Measurements from ENCODE around the gene DNHD1. TPM values are rescaled to one million over a fixed set of nuclear protein-coding genes. Genes with fewer than 3 reads are reported as not detected.
A peak's percentile ranks its signal among the peaks of the same experiment; 100 is the strongest.
"Not testable (repeated sequence)": the region's sequence is repeated elsewhere in the genome, so short reads cannot be mapped to it uniquely, and the experiment has no call there.

The DNHD1 gene
- total RNA-seq, 1 donor from 2014 or later = 1.3 TPM

DNA sequence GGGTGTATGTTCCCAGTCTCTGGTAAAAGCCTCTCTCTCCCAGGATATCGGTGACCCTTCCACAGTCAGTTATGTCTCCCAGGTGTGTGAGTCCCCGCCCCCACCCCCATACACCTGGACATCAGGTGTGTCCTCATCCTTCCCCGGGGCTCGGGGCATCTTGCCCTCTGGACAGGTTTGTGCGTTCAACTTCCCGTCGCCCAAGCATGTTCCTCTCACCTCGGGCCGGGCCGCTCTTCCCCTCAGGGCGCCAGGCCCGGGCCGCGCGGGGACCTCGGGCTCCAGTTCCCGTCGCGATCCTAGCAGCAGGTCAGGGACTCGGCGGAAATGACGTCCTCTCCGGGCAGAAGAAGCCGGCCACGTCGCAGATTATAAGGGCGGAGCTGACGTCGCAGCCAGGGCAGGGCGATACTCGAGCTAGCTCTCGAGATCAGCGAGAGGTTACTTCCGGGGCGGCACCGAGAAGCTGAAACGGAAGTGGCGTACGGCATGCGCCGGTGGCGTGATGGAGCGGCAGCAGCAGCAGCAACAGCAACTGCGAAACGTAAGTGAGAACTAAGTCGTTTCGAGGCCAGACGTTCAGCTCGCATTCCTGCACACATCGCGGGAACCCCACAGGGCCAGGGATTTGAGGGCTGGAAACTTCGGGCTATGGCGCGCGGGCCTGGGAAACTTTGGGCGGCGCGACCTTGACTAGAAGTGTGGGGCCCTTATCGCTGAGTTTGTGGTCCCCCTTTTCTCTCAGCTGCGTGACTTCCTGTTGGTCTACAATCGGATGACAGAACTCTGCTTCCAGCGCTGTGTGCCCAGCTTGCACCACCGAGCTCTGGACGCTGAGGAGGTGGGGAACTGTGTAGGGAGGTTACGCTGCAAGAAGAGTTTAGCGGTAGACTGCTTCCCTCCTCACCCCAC is 15.8 kb upstream of the DNHD1 start, which contains the start of the genes ARFIP2 and TIMM10B:
Gene ARFIP2 (minus strand): TSS at position 320 of the 912 bp plus-strand sequence. CDS start 910 bp downstream, outside the sequence.
Gene TIMM10B (plus strand): TSS at position 490 of the 912 bp plus-strand sequence. CDS start 16 bp downstream, at position 506.
- DNase-seq (ENCODE audit: low read depth in 2 of 2) = peak; percentile 96 to 99

DNA sequence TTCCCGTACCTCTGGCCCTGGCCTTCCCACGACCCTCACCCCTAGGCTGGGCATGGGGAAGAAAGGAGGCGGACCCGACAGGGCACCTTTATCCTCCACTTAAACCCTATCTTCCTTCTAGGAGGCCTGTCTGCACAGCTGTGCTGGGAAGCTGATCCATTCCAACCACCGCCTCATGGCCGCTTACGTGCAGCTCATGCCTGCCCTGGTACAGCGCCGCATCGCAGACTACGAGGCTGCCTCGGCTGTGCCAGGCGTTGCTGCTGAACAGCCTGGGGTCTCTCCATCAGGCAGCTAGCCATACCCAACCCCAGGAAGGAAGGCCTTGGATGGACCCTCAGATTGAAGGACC is 15.2 kb upstream of the DNHD1 start:
- peak in 1 of 2 donors; percentile 27 for DNase-seq (ENCODE audit: low read depth in 2 of 2)

DNA sequence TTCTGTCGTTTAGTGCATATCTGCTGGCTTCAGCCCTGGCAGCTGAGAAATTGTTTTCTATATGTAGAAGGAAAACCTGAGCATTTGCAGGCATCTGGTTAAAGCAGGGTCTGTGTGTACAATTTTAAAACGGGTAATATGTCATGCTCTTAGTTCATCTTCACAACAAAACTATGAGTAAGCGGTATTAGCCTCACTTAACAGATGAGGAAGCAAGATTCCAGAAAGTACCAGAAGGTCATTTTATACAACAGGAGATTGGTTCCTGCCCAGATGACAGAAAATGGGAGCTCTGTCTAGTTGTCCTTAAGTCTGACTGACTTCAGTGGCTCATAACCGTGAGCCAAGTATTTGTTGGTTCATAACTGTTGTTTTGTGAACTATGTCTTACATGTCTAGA is 14.6 kb upstream of the DNHD1 start:
- no peak for DNase-seq (ENCODE audit: low read depth in 2 of 2)

DNA sequence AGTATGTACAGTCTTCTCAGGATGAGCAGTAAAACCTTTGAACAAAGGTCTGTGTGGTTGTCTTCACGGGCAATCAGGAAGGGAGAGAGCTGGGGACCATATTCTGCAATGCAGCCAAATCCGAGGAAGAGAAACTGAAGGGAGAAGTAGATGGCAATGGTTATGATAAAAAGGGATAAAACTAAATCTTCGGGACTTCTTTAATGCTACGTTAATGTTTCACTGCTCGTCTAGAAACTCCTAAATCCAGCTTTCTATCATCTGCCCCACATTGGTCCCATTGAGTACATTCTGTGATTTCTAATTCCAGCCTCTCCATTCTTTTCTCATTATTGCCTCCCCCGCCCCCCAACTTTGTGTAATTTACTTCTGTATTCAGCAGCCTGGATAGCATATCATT is 14.1 kb upstream of the DNHD1 start:
- no peak for DNase-seq (ENCODE audit: low read depth in 2 of 2)

DNA sequence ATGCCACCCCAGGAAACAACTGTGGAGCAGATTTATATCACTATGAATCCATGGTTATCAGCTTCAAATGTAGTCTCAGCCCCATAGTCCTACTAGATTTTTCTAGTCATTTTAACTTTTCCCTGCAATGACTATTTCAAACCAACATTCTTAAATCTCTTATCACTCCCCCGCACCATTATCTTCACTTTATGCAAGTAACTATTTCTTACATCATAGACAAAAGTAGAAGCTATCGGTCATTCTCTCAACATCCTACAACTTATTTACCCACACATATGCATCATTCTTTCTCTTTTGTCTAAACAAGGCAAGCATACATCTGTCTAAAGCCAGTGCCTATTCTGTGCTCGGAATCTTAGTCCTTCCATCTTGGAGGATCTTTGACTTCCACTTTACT is 11.4 kb upstream of the DNHD1 start:
- DNase-seq (ENCODE audit: low read depth in 2 of 2) = no peak

DNA sequence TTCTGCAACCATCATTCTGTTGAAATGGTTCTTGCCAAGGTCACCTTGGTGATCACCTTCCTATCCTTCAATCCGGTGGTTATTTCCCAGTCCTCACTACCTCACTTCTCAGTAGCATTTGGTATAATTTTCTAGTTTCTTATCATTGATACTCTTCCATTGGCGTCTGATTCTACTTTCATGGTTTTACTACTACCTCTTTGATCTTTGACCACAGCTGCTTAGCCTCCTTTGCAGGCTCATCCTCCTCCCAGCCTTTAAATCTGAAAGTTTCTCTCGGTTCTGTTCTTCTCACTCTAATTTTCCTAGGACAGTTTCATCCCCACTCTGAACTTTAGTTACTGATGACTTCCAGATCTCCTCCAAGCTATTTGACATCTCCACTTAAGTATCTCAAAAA is 10.8 kb upstream of the DNHD1 start:
- DNase-seq (ENCODE audit: low read depth in 2 of 2) = no peak

DNA sequence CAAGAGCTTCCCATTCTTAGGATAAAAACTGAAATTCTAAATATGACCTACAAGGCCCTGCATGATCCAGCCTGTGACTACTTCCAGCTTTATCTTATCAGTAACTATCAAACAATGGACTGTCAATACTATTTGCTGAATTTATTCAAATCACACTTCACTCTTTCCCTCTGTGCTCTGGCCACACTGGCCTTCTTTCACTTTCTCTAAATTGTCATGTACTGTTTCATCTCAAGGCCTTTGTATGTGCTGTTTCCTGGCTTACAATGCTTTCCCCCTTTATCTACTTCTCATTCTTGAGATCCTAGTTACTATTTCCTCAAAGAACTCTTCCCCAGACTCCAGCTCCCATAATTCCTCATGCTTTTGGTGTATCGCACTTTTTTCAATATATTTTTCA is 10.1 kb upstream of the DNHD1 start:
- DNase-seq (ENCODE audit: low read depth in 2 of 2) = no peak

DNA sequence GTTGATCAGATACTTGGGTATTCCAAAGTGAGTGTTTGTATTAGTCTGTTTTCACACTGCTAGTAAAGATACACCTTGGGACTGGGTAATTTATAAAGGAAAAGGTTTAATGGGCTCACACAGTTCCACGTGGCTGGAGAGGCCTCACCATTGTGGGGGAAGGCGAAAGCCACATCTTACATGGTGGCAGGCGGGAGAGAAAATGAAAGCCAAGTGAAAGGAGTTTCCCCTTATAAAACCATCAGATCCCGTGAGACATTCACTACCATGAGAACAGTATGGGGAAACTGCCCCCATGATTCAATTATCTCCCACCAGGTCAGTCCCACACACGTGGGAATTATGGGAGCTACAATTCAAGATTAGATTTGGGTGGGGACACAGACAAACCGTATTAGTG is 8.7 kb upstream of the DNHD1 start:
- DNase-seq (ENCODE audit: low read depth in 2 of 2) = no peak

DNA sequence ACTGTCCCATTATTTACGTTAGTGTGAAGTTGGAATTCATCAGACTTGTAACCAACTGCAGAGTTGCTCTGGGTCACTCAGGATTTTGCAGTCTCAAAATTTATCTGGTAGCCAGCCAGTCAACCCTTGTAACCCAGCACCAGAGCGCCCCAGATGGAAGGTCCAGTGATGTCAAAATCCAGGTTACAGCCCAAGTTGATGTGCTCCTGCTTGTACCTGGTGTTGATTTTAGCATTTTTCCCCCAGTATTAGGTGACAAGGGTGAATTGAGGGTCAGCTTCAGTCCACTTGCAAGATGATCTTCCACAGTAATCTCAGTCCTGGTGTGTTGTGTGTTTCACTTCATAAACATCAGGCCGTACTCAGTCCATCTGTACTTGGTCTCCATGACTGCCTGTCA is 8.3 kb upstream of the DNHD1 start:
- no peak for DNase-seq (ENCODE audit: low read depth in 2 of 2)

DNA sequence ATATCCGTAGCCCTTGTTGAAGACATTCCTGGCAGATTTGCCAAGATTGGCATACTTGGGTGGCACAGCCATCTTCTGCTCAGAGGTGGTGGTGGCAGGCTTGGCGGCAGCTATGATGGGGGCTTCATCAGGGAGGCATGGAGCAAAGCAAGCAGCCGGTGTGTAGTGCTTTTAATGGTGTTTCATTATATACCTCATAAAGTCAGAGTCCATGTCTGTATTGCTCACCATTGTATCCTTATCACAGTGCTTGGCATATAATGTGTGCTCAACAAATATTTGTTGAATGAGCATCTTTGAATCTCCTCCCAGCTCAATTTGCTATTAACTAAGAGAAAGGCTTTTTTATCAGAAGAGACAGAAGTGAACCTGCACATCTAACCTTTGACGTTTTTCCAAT is 7.8 kb upstream of the DNHD1 start:
- no peak for DNase-seq (ENCODE audit: low read depth in 2 of 2)

DNA sequence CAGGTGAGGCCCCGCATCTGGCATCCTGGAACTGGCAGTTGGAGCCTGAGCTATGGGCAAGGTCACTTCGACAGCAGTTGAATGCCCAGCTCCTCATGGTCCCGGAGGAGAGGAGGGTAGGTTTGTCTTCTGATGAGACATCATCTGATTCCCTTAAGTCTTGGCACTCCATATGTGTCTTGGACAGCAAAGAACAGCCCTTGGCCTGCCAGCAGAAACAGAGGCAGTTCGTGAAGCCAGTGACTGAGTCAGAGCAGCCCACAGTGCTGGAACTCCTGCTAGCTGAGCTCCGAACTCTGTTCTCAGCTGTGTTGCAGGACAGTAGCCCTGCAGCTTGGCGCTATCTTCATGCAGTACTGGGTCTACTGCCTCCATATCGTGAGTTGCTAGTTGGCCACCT is 1.0 kb downstream of the DNHD1 start:
- DNase-seq (ENCODE audit: low read depth in 2 of 2) = no peak

DNA sequence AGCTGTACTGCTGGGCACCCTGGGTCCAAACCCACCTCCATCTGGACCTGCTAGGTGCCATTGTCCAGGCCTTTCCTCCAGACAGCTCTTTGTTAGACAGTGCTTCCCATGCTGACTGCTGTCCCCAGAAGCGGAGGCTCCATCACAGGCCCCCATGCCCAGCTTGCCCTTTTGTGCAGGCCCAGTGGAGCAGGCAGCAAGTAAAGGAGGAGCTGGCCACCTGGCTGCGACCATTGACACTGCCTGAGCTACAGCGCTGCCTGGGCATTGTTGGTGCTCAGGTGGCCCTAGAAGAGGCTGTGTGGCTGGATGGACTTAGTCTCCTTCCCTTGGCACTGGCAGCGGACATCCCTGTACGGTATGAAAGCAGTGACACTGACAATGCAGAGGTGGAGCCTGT is 1.5 kb downstream of the DNHD1 start:
- no peak for DNase-seq (ENCODE audit: low read depth in 2 of 2)

DNA sequence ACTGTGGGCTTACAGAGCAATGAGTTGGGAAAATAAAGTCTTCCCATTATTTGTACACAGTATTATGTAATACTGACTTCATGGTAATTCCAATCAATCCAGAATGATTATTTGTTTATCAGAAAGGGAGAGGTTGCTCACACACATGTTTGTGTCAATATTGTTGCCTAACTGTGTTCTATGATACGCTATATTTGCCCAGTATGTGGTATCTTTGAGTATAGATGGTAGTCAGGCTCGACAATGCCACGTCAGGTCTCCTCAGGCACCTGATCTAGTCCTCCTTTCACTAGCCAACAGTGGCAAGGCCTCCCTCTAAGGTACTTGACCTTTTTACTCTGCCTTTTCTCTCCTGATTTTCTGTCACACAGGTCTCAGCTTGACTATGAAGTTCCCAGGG is 5.3 kb downstream of the DNHD1 start:
- no peak for DNase-seq (ENCODE audit: low read depth in 2 of 2)

DNA sequence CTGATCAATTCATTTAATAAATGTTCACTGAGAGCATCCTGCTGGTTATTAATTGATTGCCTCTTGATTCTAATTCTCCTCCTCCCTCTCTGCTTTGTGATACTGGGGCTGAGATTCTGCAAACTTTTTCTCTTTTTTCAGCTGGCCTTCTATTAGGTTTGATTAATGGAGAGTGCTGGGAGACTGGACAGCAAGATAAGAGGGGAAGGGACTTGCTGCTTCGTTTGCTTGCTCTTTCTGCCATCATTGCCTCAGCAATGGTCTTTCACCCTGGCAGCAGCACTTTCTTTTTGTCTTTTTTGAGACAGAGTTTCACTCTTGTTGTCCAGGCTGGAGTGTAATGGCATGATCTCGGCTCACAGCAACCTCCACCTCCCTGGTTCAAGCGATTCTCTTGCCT is 7.1 kb downstream of the DNHD1 start:
- no peak for DNase-seq (ENCODE audit: low read depth in 2 of 2)

DNA sequence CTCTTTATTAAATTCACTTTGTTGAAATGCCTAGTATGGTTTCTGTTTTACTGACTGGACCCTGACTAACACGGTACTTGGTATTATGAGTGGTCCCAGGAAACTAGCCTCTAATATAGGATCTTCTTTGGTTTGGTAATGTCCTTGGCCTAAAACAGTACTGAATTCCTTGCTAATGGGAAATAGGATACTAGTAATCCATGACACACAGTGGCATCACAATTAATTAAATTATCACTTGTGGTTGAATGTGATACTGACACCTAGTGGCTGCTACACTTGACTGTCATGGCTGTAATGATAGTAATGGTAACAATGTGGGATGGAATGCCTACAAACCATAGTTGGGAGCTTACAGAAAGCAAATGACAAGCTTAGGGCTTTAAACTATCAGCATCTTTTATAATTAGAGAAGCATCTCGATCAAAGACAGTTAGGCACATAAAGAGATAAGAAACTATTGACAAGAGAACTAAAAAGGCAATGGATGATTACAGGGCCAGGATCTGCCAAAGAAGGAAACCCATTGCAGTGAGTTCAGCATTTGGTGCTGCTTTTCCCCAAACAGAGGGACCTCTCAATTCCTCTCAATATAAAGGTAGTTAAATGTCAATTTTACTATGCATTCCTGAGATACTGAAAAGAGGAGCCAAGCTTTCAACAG is 8.6 kb downstream of the DNHD1 start:
- peak; percentile 57 to 72 for DNase-seq (ENCODE audit: low read depth in 2 of 2)

DNA sequence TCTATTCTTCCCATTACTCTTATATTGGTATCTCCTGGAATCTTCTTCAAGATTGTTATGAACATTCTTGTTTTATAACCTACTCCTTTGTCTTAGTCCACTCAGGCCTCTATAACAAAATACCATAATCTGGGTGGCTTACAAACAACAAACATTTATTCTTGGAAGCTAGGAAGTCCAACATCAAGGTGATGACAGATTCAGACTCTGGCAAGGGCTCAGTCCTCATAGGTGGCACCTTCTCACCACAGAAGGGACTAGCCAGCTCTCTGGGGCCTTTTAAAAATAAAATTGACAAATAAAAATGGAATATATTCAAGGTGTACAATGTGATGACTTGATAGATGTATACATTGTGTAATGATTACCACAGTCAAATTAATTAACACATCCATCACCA is 19.8 kb downstream of the DNHD1 start:
- no peak for DNase-seq (ENCODE audit: low read depth in 2 of 2)

DNA sequence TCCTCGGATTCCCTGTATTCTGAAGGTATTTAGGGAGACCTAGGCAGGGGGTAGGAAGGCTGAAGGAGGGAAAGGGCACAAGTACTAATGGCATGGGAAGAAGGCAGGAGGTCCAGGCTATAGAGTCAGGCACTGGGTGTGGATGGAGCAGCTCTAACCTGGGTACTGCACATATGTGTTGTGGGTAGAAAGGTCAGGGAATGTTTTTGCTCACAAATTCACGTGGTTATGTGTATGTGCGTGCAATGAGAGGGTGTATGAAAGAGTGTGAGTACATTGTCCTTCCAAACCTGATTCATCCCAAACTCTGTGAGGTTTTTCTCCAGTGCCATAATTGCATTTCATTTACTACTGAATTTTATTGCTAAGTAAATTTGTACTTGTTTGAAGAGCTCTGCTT is 23.2 kb downstream of the DNHD1 start:
- no peak for DNase-seq (ENCODE audit: low read depth in 2 of 2)

DNA sequence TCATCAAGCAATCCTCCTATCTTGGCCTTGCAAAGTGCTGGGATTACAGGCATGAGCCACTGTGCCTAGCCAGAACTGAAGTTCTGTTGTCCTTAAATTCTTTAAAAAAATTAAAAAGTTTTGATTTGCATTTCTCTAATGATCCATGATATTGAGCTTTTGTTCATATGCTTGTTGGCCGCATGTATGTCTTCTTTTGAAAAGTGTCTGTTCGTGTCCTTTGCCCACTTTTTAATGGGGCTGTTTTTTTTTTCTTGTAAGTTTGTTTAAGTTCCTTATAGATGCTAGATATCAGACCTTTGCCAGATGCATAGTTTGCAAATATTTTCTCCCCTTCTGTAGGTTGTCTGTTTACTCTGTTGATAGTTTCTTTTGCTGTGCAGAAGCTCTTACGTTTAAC is 24.9 kb downstream of the DNHD1 start:
- not testable (repeated sequence) for DNase-seq (ENCODE audit: low read depth in 2 of 2)

DNA sequence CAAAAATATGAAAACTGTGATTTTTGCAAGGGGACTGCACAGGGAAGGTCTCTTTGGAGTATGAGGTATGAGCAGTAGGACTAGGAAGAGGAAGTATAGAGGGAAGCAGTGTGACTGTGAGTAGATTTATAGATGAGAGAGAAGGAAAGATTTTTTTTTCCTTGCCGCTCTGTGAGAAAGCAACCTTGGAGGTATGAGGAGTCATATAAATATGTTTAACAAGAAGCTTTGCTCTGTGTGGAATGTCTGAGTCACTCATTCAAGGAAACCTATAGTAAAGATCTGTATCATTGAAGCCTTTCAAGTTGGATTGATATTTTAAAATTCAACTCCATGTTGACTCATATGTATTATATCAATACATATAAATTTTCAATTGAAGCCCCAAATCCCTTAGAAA is 26.2 kb downstream of the DNHD1 start:
- peak in 1 of 2 donors; percentile 42 for DNase-seq (ENCODE audit: low read depth in 2 of 2)

DNA sequence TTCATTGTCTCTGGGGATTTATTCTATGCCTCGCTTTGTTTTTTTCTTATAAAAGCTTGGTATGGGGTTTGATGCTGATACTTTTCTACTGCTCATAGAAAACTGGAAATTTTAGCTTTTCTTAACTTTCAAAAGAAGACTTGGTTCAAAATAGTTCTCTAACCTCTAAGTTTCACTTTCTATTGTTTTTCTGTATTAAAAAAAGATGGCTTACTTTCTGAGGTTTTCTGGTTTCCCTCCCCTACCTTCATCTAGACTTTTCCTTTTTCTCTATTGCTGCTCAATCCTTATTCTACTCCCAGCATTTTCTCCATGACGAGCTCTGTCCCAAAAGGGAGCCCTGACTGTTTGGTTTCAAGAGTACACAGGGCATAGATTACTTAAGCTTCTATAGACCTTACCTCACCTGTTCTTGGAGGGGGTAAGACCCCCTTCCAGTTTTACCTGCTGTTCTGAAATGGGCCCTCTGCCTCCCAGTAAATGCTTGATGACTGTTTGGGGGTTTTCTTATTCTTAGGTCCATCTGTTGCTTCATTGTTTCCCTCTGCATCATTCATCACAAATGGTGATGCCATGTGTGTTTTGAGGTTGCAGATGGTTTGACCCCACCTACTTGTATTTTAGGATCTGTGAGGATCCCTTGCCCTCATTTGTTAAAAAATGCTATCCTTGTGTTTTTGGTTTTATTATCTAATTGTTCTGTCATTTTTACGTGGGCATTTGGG is 29.5 kb downstream of the DNHD1 start:
- DNase-seq (ENCODE audit: low read depth in 2 of 2) = no peak

DNA sequence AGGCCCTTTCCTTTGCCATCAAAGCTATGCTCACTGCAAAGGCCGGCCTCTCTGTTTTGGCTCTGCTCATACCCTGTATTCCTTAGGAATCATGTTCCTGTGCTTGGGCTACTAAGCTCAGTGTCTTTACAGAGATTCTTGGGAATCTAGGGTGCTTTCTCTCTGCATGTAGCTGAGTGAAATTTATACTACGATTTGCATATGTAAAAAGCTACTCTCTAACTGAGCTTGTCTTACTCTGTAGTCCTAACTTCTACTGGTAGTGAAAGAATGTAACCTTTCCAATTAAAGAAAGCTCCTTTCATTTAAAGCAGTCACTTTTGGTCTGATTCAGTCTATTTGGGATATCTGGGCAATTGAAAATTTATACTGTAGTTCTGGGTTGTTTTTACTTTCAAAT is 32.2 kb downstream of the DNHD1 start:
- no peak for DNase-seq (ENCODE audit: low read depth in 2 of 2)

DNA sequence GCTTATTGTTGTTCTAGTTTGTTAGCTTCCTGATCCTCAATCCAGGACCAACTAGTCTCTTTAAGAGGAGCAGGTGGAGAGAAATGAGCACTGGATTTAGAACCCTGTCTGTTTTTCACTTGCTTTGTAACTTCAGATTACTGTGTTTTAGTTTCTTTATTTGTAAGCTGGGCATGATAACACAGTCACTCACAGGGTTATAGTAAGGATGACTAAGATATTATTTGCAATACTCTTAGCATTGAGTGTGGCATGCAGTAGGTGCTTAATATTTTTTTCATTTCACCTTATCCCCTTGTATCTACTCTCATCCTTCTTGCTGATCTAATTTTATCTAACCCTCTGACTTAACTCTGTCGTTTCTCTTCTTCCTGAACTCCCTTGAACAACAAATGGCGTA is 33.8 kb downstream of the DNHD1 start:
- DNase-seq (ENCODE audit: low read depth in 2 of 2) = no peak
